Activated CD4-positive, alpha-beta memory T cell treated with anti-CD3 and anti-CD28 coated beads for 36 hours (primary cell): ENCODE measurements around the gene NAA25. TPM values are rescaled to one million over a fixed set of nuclear protein-coding genes. Genes with fewer than 3 reads are reported as not detected.

Experiments
- CTCF ChIA-PET: fragments of 350-600 bp; sonication (Branson Sonifier 250); formaldehyde crosslinking; loops from one replicate; lab custom pipeline; 2021; ENCODE audit warnings: antibody characterized with exemption, inconsistent platforms; lab: Charles Lee
- POLR2A ChIA-PET: fragments of 350-600 bp; sonication (Branson Sonifier 250); formaldehyde crosslinking; loops from one replicate; lab custom pipeline; 2021; ENCODE audit warnings: antibody characterized with exemption; lab: Charles Lee
- DNase-seq: peaks from one replicate; pipeline ENCODE4 v3.0.0-alpha.2; 2020
- H3K27ac Mint-ChIP-seq: one replicate; pipeline ENCODE4 v1.8.0; 2021; ENCODE audit warnings: mixed read lengths
- H3K27me3 Mint-ChIP-seq: one replicate; pipeline ENCODE4 v1.8.0; 2021; ENCODE audit warnings: mixed read lengths
- H3K36me3 Mint-ChIP-seq: one replicate; pipeline ENCODE4 v1.8.0; 2021; ENCODE audit warnings: mixed read lengths
- H3K4me1 Mint-ChIP-seq: one replicate; pipeline ENCODE4 v1.8.0; 2021; ENCODE audit warnings: low read depth, mixed read lengths
- H3K4me3 Mint-ChIP-seq: one replicate; pipeline ENCODE4 v1.8.0; 2021; ENCODE audit warnings: mild to moderate bottlenecking, mixed read lengths
- H3K9me3 Mint-ChIP-seq: one replicate; pipeline ENCODE4 v1.8.0; 2021; ENCODE audit warnings: mixed read lengths
- intact Hi-C: fragments of 100-400 bp; cut with micrococcal nuclease; formaldehyde crosslinking; loops from one replicate; pipeline ENCODE4 v1.15.1; 2023
- microRNA-seq: library from miRNA; unstranded; fragments of <30 nt; microRNA quantifications from one replicate; pipeline ENCODE4 v1.2.0, GENCODE V29; 2022; ENCODE audit warnings: borderline number of aligned reads, borderline microRNAs expressed, borderline replicate concordance
- total RNA-seq, 2 experiments: library from RNA; stranded (reverse); gene quantifications; one replicate each; pipeline ENCODE4 v1.2.3, GENCODE V29; 2021

NAA25 gene
- total RNA-seq, 2 experiments from 2014 or later = 41.7 to 43.3 TPM

- CTCF ChIA-PET = interaction anchor here (0.7 to 1.3 kb wide), 4 partner anchors 21 to 206 kb away, joined by 3 to 4 read pairs (median 3); partner anchors contain the start of gene TMEM116
- POLR2A ChIA-PET = interaction anchor here (0.7 to 1.1 kb wide), 2 partner anchors 31 to 191 kb away, joined by 4 to 5 read pairs; no protein-coding TSS in a partner anchor
- no peak overlapping the region for H3K4me3 Mint-ChIP-seq
- H3K4me1 Mint-ChIP-seq = peaks cover 61% of the 10 kb centered on the region
- intact Hi-C loops = loop anchor here (5.0 kb wide), 1 partner anchor 45 kb away; no protein-coding TSS in a partner anchor
- peaks cover 13% of the 10 kb centered on the region for H3K36me3 Mint-ChIP-seq
- H3K27me3 Mint-ChIP-seq = no peaks in the 10 kb centered on the region
- H3K9me3 Mint-ChIP-seq = no peaks in the 10 kb centered on the region
- no peak overlapping the region for H3K27ac Mint-ChIP-seq
- no peak for DNase-seq
Observed at GRCh38 chr12:111991946-111992345, 116.6 kb downstream of the NAA25 start.

- Mint-ChIP-seq H3K4me1 (peaks cover 57% of the 10 kb centered on the region), H3K4me3 (no peak overlapping the region), H3K27ac (no peak overlapping the region), H3K36me3 (peaks cover 13% of the 10 kb centered on the region), H3K9me3 (no peaks in the 10 kb centered on the region), H3K27me3 (no peaks in the 10 kb centered on the region)
- CTCF ChIA-PET = interaction anchor here (0.7 to 1.2 kb wide), 2 partner anchors 21 to 23 kb away, joined by 3 to 4 read pairs; partner anchors contain the start of gene TMEM116
- POLR2A ChIA-PET = interaction anchor here (0.6 to 1.1 kb wide), 2 partner anchors 32 to 613 kb away, joined by 3 to 5 read pairs; no protein-coding TSS in a partner anchor
- intact Hi-C loops = loop anchor here (5.0 kb wide), 1 partner anchor 44 kb away; no protein-coding TSS in a partner anchor
- no peak for DNase-seq
Observed at GRCh38 chr12:111991535-111991934, 117.0 kb downstream of the NAA25 start.

GRCh38 chr12:111984820-111985219 lies 123.8 kb downstream of the NAA25 start:
- intact Hi-C loops = no loop called here
- H3K9me3 Mint-ChIP-seq = no peaks in the 10 kb centered on the region
- no peak for DNase-seq
- peaks cover 16% of the 10 kb centered on the region for H3K4me1 Mint-ChIP-seq
- ChIA-PET CTCF (no interaction called here), POLR2A (no interaction called here)
- no peaks in the 10 kb centered on the region for H3K27me3 Mint-ChIP-seq
- no peak overlapping the region for H3K27ac Mint-ChIP-seq
- H3K4me3 Mint-ChIP-seq = no peak overlapping the region
- H3K36me3 Mint-ChIP-seq = peaks cover 11% of the 10 kb centered on the region

GRCh38 chr12:111981987-111982386 lies 126.6 kb downstream of the NAA25 start:
- Mint-ChIP-seq H3K36me3 (no peaks in the 10 kb centered on the region), H3K9me3 (no peaks in the 10 kb centered on the region), H3K4me1 (peaks cover 21% of the 10 kb centered on the region), H3K4me3 (no peak overlapping the region), H3K27ac (no peak overlapping the region), H3K27me3 (no peaks in the 10 kb centered on the region)
- ChIA-PET POLR2A (no interaction called here), CTCF (no interaction called here)
- DNase-seq = no peak
- intact Hi-C loops = no loop called here

GRCh38 chr12:111980598-111980997 lies 128.0 kb downstream of the NAA25 start:
- peaks cover 30% of the 10 kb centered on the region for H3K4me1 Mint-ChIP-seq
- ChIA-PET POLR2A (no interaction called here), CTCF (no interaction called here)

GRCh38 chr12:111978545-111978944 lies 130.0 kb downstream of the NAA25 start:
- Mint-ChIP-seq H3K36me3 (no peaks in the 10 kb centered on the region), H3K9me3 (no peaks in the 10 kb centered on the region), H3K27ac (no peak overlapping the region), H3K4me1 (peaks cover 26% of the 10 kb centered on the region), H3K27me3 (no peaks in the 10 kb centered on the region), H3K4me3 (no peak overlapping the region)
- POLR2A ChIA-PET = no interaction called here
- no peak for DNase-seq
- CTCF ChIA-PET = no interaction called here
- intact Hi-C loops = no loop called here

More at GRCh38 chr12:111980598-111980997, 128.0 kb downstream of the NAA25 start:
- intact Hi-C loops = no loop called here
- no peaks in the 10 kb centered on the region for H3K27me3 Mint-ChIP-seq
- DNase-seq = no peak
- H3K4me3 Mint-ChIP-seq = no peak overlapping the region
- no peaks in the 10 kb centered on the region for H3K36me3 Mint-ChIP-seq
- H3K9me3 Mint-ChIP-seq = no peaks in the 10 kb centered on the region
- no peak overlapping the region for H3K27ac Mint-ChIP-seq

GRCh38 chr12:111976860-111977259 lies 131.7 kb downstream of the NAA25 start:
- no peak overlapping the region for H3K27ac Mint-ChIP-seq
- H3K36me3 Mint-ChIP-seq = peaks cover 3% of the 10 kb centered on the region
- no peaks in the 10 kb centered on the region for H3K27me3 Mint-ChIP-seq
- H3K4me3 Mint-ChIP-seq = no peak overlapping the region
- peaks cover 26% of the 10 kb centered on the region for H3K4me1 Mint-ChIP-seq
- ChIA-PET POLR2A (no interaction called here), CTCF (no interaction called here)
- no peak for DNase-seq
- intact Hi-C loops = no loop called here
- no peaks in the 10 kb centered on the region for H3K9me3 Mint-ChIP-seq

Small RNA genes lying within 50 kb of the gene (microRNA-seq; reads per million reads assigned to microRNA genes)
- not detected for gene MIR3657

Other genes with a start within 250 kb of the NAA25 start
- gene TMEM116, start 95.6 kb downstream of the NAA25 start, total RNA-seq = 10 to 100 TPM; 14.0 to 17.1 TPM
- gene ERP29, start 95.4 kb downstream of the NAA25 start, total RNA-seq = 100 to 1,000 TPM; 102 to 104 TPM
- gene TRAFD1, start 16.8 kb upstream of the NAA25 start, total RNA-seq = 10 to 100 TPM; 56.4 to 61.8 TPM